ENCODE data around the gene TTN.

Gene TTN

GRCh38 chr2:178517496-178517895 lies 289.7 kb downstream of the TTN start:
- no peaks in the 10 kb centered on the region for H3K4me1 ChIP-seq (ENCODE audit: insufficient read depth, insufficient read length)
- H3K9me3 ChIP-seq (ENCODE audit: insufficient read depth, low read length), result no peaks in the 10 kb centered on the region
- no peak overlapping the region for H3K4me3 ChIP-seq (ENCODE audit: insufficient read length, low read depth)
- no peak for DNase-seq (ENCODE audit: low read depth, low spot score)
- no peak for TF ChIP-seq SUZ12 (IDR thresholded peaks at IDR 0.05; ENCODE audit: extremely low read depth, insufficient read depth, insufficient read length)
- TF ChIP-seq ZNF274 (IDR thresholded peaks at IDR 0.05; ENCODE audit: low read depth, low read length), result no peak
- TF ChIP-seq YY1 (IDR thresholded peaks at IDR 0.05; ENCODE audit: insufficient read depth, insufficient read length), result no peak
- H3K36me3 ChIP-seq (ENCODE audit: insufficient read depth, insufficient read length, low read length), result peaks cover 2% of the 10 kb centered on the region
- no peaks in the 10 kb centered on the region for H3K27me3 ChIP-seq (ENCODE audit: insufficient read depth, insufficient read length)
- no peak overlapping the region for H3K9ac ChIP-seq (ENCODE audit: insufficient read length, low read depth)

GRCh38 chr2:178514664-178515063 lies 292.6 kb downstream of the TTN start:
- Histone ChIP-seq H3K27me3 (ENCODE audit: insufficient read depth, insufficient read length) (no peaks in the 10 kb centered on the region), H3K9me3 (ENCODE audit: insufficient read depth, low read length) (no peaks in the 10 kb centered on the region), H3K9ac (ENCODE audit: insufficient read length, low read depth) (no peak overlapping the region), H3K36me3 (ENCODE audit: insufficient read depth, insufficient read length, low read length) (peaks cover 2% of the 10 kb centered on the region), H3K4me1 (ENCODE audit: insufficient read depth, insufficient read length) (no peaks in the 10 kb centered on the region), H3K4me3 (ENCODE audit: insufficient read length, low read depth) (no peak overlapping the region)
- DNase-seq (ENCODE audit: low read depth, low spot score), result no peak
- no peak for TF ChIP-seq YY1 (IDR thresholded peaks at IDR 0.05; ENCODE audit: insufficient read depth, insufficient read length)
- no peak for TF ChIP-seq ZNF274 (IDR thresholded peaks at IDR 0.05; ENCODE audit: low read depth, low read length)
- TF ChIP-seq SUZ12 (IDR thresholded peaks at IDR 0.05; ENCODE audit: extremely low read depth, insufficient read depth, insufficient read length), result no peak

DNA sequence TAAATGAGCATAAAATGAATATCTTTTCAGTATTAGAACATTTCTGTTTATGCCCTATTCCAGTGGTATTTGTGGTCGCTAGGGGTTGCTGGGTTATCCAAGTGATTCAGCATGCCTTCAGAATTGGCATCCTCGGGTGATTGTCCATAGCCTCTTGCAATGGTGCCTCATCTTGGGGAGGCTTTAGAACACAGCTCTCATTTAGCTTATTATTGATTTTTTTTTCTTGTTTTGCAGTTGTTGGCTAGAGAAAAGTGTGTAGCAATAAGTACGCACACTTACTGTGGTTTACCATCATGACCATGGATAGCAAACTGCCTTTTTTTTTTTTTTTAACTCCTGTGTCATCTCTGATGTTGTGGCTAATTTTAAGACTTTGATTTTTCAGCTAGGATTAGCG lies 293.3 kb downstream of the TTN start:
- no peaks in the 10 kb centered on the region for H3K9me3 ChIP-seq (ENCODE audit: insufficient read depth, low read length)
- H3K4me1 ChIP-seq (ENCODE audit: insufficient read depth, insufficient read length), result no peaks in the 10 kb centered on the region
- no peak overlapping the region for H3K9ac ChIP-seq (ENCODE audit: insufficient read length, low read depth)
- H3K36me3 ChIP-seq (ENCODE audit: insufficient read depth, insufficient read length, low read length), result peaks cover 2% of the 10 kb centered on the region
- no peak overlapping the region for H3K4me3 ChIP-seq (ENCODE audit: insufficient read length, low read depth)
- no peak for DNase-seq (ENCODE audit: low read depth, low spot score)
- H3K27me3 ChIP-seq (ENCODE audit: insufficient read depth, insufficient read length), result no peaks in the 10 kb centered on the region
- no peak for TF ChIP-seq SUZ12 (IDR thresholded peaks at IDR 0.05; ENCODE audit: extremely low read depth, insufficient read depth, insufficient read length)
- TF ChIP-seq YY1 (IDR thresholded peaks at IDR 0.05; ENCODE audit: insufficient read depth, insufficient read length), result no peak
- TF ChIP-seq ZNF274 (IDR thresholded peaks at IDR 0.05; ENCODE audit: low read depth, low read length), result no peak

- no peak for TF ChIP-seq ZNF274 (IDR thresholded peaks at IDR 0.05; ENCODE audit: low read depth, low read length)
- no peak for TF ChIP-seq SUZ12 (IDR thresholded peaks at IDR 0.05; ENCODE audit: extremely low read depth, insufficient read depth, insufficient read length)
- TF ChIP-seq YY1 (IDR thresholded peaks at IDR 0.05; ENCODE audit: insufficient read depth, insufficient read length), result no peak
- DNase-seq (ENCODE audit: low read depth, low spot score), result no peak
- peaks cover 2% of the 10 kb centered on the region for H3K36me3 ChIP-seq (ENCODE audit: insufficient read depth, insufficient read length, low read length)
- H3K27me3 ChIP-seq (ENCODE audit: insufficient read depth, insufficient read length), result no peaks in the 10 kb centered on the region
- H3K4me1 ChIP-seq (ENCODE audit: insufficient read depth, insufficient read length), result peaks cover 3% of the 10 kb centered on the region
- H3K4me3 ChIP-seq (ENCODE audit: insufficient read length, low read depth), result no peak overlapping the region
- no peak overlapping the region for H3K9ac ChIP-seq (ENCODE audit: insufficient read length, low read depth)
- no peaks in the 10 kb centered on the region for H3K9me3 ChIP-seq (ENCODE audit: insufficient read depth, low read length)
Measured at GRCh38 chr2:178512484-178512883, 294.7 kb downstream of the TTN start.

DNA sequence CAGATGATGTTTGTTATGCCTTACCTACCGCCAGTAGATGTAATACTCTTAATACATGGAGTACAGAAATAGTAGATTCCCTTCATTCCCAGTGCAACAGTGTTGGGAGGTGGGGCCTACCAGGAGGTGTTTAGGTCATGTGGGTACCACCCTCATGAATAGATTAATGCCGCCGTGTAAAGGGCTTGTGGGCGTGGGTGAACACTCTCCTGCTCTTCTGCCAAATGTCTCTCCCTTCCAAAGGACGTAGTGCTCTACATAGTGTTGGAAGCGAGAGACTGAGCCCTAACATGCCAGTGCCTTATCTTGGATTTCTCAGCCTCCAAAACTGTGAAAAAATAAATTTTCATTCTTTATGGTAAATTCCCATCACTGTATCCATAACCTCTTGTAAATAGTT lies 296.8 kb downstream of the TTN start:
- Histone ChIP-seq H3K9me3 (ENCODE audit: insufficient read depth, low read length) (no peaks in the 10 kb centered on the region), H3K27me3 (ENCODE audit: insufficient read depth, insufficient read length) (no peaks in the 10 kb centered on the region), H3K4me3 (ENCODE audit: insufficient read length, low read depth) (no peak overlapping the region), H3K9ac (ENCODE audit: insufficient read length, low read depth) (no peak overlapping the region), H3K4me1 (ENCODE audit: insufficient read depth, insufficient read length) (peaks cover 3% of the 10 kb centered on the region), H3K36me3 (ENCODE audit: insufficient read depth, insufficient read length, low read length) (peaks cover 2% of the 10 kb centered on the region)
- DNase-seq (ENCODE audit: low read depth, low spot score), result no peak
- TF ChIP-seq SUZ12 (IDR thresholded peaks at IDR 0.05; ENCODE audit: extremely low read depth, insufficient read depth, insufficient read length), result no peak
- TF ChIP-seq ZNF274 (IDR thresholded peaks at IDR 0.05; ENCODE audit: low read depth, low read length), result no peak
- no peak for TF ChIP-seq YY1 (IDR thresholded peaks at IDR 0.05; ENCODE audit: insufficient read depth, insufficient read length)

- Histone ChIP-seq H3K4me3 (ENCODE audit: insufficient read length, low read depth) (no peak overlapping the region), H3K9me3 (ENCODE audit: insufficient read depth, low read length) (no peaks in the 10 kb centered on the region), H3K36me3 (ENCODE audit: insufficient read depth, insufficient read length, low read length) (peaks cover 12% of the 10 kb centered on the region), H3K27me3 (ENCODE audit: insufficient read depth, insufficient read length) (no peaks in the 10 kb centered on the region), H3K4me1 (ENCODE audit: insufficient read depth, insufficient read length) (peaks cover 3% of the 10 kb centered on the region), H3K9ac (ENCODE audit: insufficient read length, low read depth) (no peak overlapping the region)
- TF ChIP-seq ZNF274 (IDR thresholded peaks at IDR 0.05; ENCODE audit: low read depth, low read length) (no peak), YY1 (IDR thresholded peaks at IDR 0.05; ENCODE audit: insufficient read depth, insufficient read length) (no peak), SUZ12 (IDR thresholded peaks at IDR 0.05; ENCODE audit: extremely low read depth, insufficient read depth, insufficient read length) (no peak)
- no peak for DNase-seq (ENCODE audit: low read depth, low spot score)
Measured at GRCh38 chr2:178508646-178509045, 298.6 kb downstream of the TTN start.

DNA sequence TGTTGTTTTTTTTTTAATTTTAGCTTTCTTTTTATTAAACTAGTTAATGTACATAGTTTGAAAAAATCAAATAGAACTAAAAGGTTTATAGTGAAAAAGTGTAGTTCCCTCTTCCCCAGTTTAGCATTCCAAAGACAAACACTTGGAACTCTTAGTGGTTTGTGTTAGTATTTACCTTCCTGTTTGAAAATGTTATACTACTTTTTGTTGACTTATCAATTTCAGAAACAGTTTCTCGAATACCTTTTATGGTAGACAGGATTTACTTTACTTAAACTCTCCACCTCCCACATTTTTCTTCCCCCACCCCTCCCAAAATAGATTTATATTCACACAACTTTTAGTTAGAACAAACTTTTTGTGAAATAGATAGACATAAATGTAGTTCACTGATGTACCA lies 300.3 kb downstream of the TTN start:
- TF ChIP-seq ZNF274 (IDR thresholded peaks at IDR 0.05; ENCODE audit: low read depth, low read length) (no peak), SUZ12 (IDR thresholded peaks at IDR 0.05; ENCODE audit: extremely low read depth, insufficient read depth, insufficient read length) (no peak), YY1 (IDR thresholded peaks at IDR 0.05; ENCODE audit: insufficient read depth, insufficient read length) (no peak)
- Histone ChIP-seq H3K4me3 (ENCODE audit: insufficient read length, low read depth) (no peak overlapping the region), H3K4me1 (ENCODE audit: insufficient read depth, insufficient read length) (peaks cover 3% of the 10 kb centered on the region), H3K9me3 (ENCODE audit: insufficient read depth, low read length) (no peaks in the 10 kb centered on the region), H3K27me3 (ENCODE audit: insufficient read depth, insufficient read length) (no peaks in the 10 kb centered on the region), H3K9ac (ENCODE audit: insufficient read length, low read depth) (no peak overlapping the region), H3K36me3 (ENCODE audit: insufficient read depth, insufficient read length, low read length) (peaks cover 27% of the 10 kb centered on the region)
- no peak for DNase-seq (ENCODE audit: low read depth, low spot score)

Data from NT2/D1 (cell line).